DMS153 treated with DMSO at 0.1 percent for 48 hours (cell line): ENCODE measurements around the gene TCP10L.
"Not testable (repeated sequence)": the region's sequence is repeated elsewhere in the genome, so short reads cannot be mapped to it uniquely, and the experiment has no call there.

Source experiments
- DNase-seq: peaks from one replicate; lab custom pipeline; 2025; ENCODE audit not compliant: unreplicated experiment; lab: John Stamatoyannopoulos, UW

TCP10L gene

DNA sequence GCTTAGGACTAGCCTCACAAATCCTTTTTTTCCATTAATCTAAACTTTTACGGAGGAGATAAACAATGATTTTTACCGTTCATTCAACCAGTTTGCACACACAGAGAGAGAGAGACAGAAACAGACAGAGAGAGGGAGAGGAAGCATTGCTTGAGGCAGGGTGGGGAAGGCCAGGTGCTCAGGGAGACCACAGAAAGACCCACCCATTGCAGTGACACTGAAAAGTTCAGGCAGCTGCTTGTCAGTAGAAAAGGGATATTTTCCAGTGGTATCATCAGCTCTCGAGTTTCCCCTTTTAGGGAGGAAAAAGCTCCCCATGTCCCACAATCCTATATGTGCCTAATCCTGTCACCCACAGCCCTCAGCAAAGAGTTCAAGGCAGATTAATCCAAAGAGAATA, 27.2 kb downstream of the TCP10L start:
- no peak for DNase-seq

DNA sequence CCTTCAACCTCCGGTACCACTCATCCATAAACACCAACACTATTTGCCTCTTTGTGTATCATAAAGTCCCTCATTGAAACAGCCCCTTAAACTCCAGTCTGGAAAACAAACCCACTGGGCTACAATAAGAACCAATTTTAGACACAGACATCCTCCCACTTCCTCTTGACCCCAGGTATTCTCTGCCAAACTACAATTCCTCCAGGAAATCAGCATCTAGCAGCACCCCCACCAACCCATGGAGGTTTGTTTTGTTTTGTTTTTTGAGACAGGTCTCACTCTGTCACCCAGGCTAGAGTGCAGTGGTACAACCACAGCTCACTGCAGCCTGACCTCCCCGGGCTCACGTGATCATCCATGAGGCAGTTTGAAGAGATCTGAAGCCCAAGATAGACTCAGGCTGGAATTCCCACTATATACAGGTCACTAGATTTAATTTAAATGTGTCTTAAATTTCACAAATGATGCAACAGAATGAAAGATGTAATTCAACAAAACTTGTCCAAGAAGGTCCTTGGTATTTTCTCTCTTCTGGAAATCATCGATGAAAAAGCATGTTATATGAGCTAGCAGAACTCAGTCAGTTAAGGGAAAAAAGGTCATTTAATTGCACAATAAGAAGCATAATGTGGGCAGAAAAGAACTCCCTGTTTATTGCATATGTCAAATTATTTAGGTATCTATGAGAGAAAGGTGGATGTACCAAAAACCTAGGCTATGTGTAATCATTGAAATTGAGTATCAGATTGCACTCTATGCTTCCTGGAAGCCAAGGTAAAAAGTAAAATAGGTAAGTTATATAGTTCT, 30.3 kb downstream of the TCP10L start:
- no peak for DNase-seq

DNA sequence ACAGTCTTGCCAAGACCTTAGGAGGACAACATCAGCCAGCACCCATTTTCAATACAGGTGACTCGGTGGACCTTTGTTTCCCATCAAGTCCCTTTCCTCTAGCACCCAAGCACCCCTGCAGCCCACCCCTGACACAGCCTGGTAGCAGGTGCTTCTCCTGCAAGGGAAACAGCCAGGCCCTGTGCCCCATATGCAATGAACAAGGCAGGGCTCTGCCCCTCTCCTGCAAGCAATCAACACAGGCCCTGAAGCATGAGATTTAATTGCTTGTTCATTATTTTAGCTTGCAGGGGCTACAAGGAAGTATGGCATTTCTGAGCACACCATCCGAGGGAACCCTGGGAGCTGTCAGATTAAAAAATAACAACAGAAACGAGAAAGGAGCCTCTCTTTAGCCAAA, 35.4 kb downstream of the TCP10L start:
- DNase-seq: no peak

DNA sequence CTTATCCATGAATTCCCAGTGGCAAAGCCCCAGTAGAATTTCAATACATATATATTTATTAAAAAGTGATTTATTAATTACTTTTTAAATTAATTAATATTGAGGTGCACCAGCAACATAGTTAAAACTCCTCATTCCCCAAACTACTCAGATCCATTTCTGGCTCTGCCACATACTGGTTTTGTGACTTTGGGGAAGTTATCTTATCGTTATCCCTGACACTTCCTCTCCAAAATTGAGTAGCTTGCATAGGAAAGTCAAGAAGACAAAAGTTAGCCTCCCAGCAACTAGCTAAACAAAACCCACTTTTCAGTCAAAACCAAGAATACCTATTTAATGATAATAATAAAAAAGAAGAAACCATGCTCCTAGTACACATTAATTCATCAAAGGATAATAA, 35.9 kb downstream of the TCP10L start:
- no peak for DNase-seq

DNA sequence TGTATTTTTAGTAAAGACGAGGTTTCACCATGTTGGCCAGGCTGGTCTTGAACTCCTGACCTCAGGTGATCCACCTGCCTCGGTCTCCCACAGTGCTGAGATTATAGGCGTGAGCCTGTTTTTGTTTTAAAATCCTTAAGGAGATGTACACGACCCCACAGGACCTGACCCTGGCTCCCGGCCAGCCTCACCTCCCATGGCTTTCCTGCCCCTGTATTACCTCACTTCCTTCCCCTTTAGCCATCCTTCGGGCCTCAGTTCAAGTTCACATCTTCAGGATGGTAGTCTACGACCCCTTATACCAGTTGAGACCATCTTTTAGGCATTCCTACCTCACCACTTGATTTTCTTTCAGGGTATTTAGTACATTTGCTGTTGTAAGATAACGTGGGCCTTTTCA, 36.3 kb downstream of the TCP10L start:
- DNase-seq: no peak

DNA sequence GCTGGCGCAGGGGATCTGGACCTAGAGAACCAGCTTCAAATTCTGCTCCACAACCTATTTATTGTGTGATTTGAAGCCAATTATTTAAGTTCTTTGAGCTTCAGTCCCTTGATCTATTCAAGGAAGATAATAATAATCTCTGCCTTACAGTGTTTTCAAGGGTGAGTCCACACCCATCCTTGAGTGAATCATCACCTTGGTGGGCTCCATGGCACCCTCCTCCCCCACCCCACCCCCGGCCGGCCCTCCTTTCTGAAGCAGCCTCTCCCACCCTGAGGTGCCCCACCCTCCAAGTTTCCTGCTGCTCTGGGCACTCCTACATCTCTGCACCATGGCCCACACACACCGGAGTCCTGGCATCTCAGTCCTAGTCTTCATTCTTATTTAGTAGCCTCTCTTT, 38.3 kb downstream of the TCP10L start:
- no peak for DNase-seq

DNA sequence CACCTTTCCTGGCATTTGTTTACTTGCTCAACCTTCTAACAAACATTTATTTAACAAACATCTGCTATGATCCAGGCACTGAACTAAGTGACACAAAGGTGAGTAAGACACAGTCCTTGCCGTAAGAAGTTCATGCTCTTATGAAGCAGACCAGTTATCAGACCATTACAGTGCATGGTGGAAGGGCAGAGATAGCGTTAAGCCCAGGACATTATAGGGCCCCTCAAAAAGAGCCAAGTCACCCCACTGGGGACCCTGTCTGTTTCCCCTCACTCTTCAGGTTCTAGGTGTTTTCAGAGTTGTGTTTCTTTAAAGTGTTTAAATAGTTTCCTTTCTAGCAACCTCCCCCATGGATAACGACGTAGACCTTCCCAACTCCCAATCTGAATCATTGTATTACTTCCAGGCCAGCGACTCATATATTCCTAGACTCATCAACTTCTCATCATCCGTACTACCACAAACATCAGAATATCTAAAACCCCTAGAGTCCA, 39.3 kb downstream of the TCP10L start:
- DNase-seq: no peak

DNA sequence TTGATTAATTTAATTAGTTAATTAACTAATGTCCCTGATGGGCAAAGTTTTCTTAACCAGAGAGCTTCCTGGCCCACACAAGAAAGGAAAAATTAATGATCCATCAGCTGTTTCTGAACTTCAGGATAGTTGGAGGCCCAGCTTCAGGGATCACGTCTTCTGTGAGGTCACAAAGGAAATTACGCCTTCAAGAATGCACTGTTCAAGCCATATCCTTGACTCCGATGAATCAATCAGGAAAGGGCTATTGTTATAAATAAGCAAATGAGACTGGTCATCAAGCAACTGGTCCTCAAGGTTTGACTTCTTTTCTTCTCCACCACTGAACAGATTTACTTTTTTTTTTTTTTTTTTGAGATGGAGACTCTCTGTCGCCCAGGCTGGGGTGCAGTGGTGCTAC, 40.6 kb downstream of the TCP10L start:
- no peak for DNase-seq

DNA sequence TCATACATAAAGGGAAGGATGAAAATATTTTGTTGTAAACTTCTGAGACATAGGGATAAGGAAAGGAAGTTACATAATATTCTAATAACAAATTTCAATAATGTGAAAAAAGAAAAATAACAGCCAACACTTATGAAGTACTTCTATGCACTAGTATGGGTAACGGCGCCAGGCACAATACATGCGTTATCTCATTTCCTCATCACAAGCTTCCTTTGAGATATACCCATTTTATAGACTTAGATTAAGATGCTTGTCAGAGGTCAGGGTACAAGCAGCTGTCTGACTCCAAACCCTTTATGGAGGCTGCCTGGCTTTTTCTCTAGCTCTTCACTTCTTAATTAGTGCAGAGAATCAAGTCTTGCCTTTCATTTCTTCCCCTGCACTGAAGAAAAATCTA, 41.3 kb downstream of the TCP10L start:
- DNase-seq: no peak

DNA sequence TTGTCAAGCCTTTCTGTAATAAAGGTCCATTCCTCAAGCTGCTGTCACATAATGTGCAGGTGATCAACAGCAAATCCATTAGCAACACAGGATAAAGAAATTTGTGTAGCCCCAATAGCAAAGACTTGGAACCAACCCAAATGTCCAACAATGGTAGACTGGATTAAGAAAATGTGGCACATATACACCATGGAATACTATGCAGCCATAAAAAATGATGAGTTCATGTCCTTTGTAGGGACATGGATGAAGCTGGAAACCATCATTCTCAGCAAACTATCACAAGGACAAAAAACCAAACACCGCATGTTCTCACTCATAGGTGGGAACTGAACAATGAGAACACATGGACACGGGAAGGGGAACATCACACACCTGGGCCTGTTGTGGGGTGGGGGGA, 42.3 kb downstream of the TCP10L start:
- DNase-seq: not testable (repeated sequence)

DNA sequence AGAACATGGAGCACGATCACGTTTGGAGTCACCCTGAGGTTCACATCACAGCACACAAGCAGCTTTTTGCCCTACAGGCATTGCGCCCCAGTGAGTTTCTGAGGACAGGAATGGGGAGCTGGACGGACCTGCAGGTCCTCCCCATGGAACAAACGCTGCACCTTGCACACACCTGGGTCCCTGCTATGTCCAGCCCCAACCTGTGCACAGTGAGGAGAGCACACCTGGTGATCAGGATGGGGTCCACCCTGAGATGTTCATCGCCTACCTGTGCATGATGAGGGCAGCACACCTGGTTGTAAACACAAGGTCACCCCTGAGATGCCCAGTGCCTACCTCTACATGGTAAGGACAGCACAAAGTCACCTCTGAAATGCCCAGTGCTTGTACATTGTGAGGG, 45.9 kb downstream of the TCP10L start:
- DNase-seq: no peak

DNA sequence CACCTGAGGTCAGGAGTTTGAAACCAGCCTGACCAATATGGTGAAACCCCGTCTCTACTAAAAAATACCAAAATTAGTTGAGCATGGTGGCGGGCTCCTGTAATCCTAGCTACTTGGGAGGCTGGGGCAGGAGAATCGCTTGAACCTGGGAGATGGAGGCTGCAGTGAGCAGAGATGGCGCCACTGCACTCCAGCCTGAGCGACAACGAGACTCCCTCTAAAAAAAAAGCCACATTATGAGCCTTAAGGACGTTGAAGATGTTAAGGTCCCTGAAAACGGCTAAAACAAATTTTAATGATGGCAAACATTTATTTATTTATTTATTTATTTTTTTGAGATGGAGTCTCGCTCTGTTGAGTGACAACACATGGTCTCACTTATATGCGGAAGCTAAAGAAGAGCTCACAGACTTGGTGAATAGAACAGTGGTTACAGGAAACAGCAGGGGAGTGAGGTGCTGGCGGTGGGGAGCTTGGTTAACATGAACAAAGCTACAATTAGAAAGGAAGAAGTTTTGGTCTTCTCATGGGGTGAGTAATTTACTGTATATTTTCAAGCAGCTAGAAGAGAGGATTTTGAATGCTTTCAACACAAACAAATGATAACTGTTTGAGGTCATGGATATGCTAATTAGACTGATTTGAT, 47.1 kb downstream of the TCP10L start:
- DNase-seq: no peak

DNA sequence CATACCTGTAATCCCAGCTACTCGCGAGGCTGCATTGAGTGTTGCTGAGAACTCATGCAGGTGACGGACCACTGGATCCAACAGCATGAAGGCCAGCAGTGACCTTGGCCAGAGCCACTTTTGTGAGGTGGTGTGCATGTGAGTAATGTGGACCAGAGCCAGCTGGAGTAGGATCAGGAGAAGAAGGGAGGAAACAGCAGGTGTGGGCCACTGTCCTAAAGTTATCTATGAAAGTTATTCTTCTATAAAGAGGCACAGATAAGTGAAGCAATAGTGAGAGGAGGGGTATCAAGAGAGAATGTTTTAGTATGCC, 47.8 kb downstream of the TCP10L start:
- no peak for DNase-seq

DNA sequence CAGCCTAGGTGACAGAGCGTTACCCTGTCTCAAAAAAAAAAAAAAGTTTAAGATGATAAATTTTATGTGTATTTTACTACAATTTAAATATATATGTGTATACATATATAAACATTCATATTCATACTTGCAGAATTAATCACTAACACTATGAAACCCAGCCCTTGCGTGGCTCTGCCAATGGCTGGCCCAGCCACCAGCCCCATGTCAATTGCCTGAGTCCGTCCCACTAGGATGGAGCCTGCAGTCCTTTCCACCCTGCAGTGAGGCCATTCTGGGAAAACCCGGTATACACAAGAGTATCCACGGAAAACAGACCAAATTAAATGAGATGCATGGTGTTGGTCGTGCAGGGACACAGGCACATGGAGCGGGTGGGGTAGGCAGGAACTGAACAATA, 49.7 kb downstream of the TCP10L start:
- no peak for DNase-seq

DNA sequence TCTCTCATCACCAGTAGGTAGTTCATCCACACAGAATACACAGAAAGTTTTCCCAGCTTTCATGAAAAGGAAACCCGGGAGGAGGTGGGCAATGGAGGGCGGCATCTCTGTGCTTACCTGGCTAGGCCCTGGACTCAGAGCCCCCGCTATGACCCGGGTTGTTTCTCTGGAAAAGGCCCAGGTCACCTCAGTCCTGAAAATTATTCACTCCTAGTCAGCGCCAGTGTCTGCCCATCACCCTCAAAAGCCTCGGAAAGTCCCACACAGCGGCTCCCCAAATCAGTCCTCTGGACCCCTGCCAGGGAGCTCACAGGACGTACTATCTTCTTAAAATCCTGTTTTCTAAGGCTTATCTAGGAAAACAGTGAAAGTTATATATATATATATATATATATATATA, 51.2 kb downstream of the TCP10L start:
- DNase-seq: no peak

DNA sequence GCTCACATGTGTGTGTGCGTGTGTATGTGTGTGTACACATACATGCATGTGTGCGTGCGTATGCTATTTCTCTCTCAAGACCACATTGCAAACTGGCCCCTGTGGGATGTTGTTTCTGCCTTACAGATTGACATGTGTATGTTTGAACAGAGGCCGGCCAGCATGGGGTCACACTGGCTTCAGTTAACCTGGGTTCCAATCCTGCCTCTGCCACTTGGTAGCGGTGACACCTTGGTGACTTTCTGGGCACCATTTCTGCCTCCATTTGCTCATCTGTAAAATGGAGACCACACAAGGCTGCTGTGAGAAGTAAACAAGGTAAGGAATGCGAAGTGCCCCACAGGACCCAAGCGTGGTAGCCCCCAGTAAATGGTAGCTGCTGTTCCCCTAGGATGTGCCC, 51.7 kb downstream of the TCP10L start:
- DNase-seq: no peak

DNA sequence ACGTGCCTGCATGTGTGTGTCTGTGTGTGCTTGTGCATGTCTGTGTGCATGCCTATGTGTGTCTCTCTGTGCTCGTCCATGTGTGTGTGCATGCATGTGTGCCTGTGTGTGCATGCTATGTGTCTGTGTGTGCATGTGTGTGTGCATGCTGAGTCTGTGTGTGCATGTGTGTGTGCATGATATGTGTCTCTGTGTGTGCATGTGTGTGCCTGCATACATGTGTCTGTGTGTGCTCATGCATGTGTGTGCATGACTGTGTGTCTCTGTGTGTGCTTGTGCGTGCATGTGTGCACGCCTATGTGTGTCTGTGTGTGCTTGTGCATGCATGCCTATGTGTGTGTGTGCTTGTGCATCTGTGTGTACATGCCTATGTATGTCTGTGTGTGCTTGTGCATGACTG, 52.3 kb downstream of the TCP10L start:
- no peak for DNase-seq

DNA sequence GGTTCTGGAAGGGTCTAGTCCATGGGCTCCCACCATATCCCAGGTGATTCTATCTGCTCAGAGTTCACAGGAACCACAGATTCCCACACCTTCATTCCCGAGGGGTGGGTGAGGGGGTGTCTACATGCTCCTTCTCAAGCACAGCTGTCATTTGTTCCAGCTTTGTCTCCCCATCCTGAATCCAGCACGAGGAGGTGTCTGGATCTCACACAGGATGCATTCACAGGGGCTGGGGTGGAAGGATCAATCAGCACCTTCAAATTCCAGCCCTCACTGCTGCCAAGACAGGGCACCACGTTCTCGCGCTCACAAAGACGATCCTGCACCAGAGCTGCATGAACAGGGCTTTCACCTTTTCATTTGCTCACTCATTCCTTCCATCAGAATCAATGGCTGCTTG, 52.7 kb downstream of the TCP10L start:
- no peak for DNase-seq

DNA sequence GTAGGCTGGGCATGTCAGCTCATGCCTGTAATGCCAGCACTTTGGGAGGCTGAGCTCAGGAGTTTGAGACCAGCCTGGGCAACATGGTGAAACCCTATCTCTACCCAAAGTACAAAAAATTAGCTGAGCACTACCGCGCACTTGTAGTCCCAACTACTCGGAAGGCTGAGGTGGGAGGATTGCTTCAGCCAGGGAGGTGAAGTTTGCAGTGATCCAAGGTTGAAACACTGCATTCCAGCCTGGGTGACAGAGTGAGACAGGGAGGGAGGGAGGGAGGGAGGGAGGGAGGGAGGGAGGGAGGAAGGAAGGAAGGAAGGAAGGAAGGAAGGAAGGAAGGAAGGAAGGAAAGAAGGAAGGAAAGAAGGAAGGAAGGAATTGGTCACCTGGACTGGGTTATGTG, 53.8 kb downstream of the TCP10L start:
- DNase-seq: not testable (repeated sequence)

DNA sequence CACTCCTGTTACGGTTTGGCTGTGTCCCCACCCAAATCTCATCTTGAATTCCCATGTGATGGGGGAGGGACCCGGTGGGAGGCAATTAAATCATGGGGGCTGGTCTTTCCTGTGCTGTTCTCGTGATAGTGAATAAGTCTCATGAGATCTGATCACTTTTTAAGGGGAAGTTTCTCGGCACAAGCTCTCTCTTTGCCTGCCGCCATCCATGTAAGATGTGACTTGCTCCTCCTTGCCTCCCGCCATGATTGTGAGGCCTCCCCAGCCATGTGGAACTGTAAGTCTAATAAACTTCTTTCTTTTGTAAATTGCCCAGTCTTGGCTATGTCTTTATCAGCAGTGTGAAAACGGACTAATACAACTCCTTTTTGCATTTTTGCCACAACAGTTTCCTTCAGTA, 54.5 kb downstream of the TCP10L start:
- DNase-seq: not testable (repeated sequence)

DNA sequence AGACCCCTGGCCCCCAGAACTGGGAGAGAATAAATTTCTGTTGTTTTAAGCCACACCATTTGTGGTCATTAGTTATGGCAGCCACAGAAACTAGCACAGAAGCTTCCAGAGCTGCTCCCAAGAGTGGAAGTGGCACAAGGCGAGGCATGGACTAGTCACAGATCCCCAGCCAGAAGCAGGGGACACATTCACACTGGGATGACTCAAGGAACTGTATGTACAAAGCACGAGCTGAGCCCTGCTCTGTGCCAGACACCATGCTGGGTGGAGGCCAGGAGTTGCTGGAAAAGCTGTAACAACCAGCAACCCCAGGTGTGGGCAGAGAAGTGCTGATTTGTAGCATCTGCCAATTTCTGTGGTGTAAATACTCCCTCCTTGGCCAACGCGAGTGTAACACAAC, 55.6 kb downstream of the TCP10L start:
- no peak for DNase-seq

DNA sequence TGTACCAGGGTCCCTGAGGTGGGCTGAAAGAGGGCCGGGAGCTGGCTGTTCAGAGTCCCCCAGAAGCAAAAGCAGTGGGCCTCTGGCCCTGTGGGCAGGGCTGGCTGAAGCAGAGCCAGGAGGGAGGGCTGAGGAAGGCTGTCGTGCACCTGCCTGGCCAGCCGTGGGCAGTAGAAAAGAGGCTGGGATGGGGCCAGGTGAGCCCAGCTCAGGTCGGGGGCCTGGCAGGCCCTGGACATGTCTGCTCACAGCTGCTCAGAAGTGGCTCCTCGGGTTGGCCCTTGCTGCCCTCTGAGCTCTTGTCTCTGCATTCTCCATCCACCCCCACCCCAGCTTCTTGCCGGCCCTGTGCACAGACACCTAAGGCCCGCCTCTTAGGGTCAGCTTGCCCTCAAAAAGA, 60.0 kb downstream of the TCP10L start:
- DNase-seq: no peak
